H1 (cell line): Measurements from ENCODE around the gene PPP1R12C. TPM values are rescaled to one million over a fixed set of nuclear protein-coding genes. Genes with fewer than 3 reads are reported as not detected.
A peak's percentile ranks its signal among the peaks of the same experiment; 100 is the strongest.

Source experiments
- NRF1 ChIP-seq: IDR thresholded peaks from 2 replicates; pipeline ENCODE4 v1.6.1; 2011; ENCODE audit warnings: mild to moderate bottlenecking, low read depth, low read length, improper control_type of control experiment
- RAD21 ChIP-seq, 2 experiments: IDR thresholded peaks in 1 of 2; conservative IDR thresholded peaks in 1 of 2; 2 replicates each; pipeline ENCODE4 v1.6.1; 2011; ENCODE audit warnings: low read depth in 2 of 2, low read length in 2 of 2, improper control_type of control experiment in 1 of 2, inconsistent platforms in 1 of 2, mild to moderate bottlenecking in 1 of 2, moderate library complexity in 1 of 2
- polyA plus RNA-seq, 7 experiments: library from polyadenylated mRNA; depleted of rRNA in 3 of 7; stranded (reverse) in 5 of 7; unstranded in 2 of 7; fragments of >200 nt in 5 of 7; fragments of 200-250 nt in 2 of 7; gene quantifications; 1 replicate in 5 of 7; 2 replicates in 1 of 7; 4 replicates in 1 of 7; pipeline versions ENCODE4 v1.2.1 to v1.2.3, GENCODE V29; 2011 to 2013; ENCODE audit warnings: missing spikeins in 2 of 7, mixed read lengths in 2 of 7
- total RNA-seq: library from RNA; stranded (reverse); fragmentation: NEBNext Ultra II Directional; extraction: Animal tissue kit (Norgen Biotek cat#: 25700); gene quantifications from 2 replicates; pipeline ENCODE4 v1.2.1, GENCODE V29; 2021
- TF ChIP-seq, protein P1 (sequence below): IDR thresholded peaks from 2 replicates; pipeline ENCODE4 v1.6.1; 2012; ENCODE audit warnings: inconsistent platforms

PPP1R12C gene
- total and polyA plus RNA-seq, 2 of the 8 experiments (the other 6 are each of a cell fraction or from before 2014, with no cell fraction given) = 31.7 to 71.5 TPM

DNA sequence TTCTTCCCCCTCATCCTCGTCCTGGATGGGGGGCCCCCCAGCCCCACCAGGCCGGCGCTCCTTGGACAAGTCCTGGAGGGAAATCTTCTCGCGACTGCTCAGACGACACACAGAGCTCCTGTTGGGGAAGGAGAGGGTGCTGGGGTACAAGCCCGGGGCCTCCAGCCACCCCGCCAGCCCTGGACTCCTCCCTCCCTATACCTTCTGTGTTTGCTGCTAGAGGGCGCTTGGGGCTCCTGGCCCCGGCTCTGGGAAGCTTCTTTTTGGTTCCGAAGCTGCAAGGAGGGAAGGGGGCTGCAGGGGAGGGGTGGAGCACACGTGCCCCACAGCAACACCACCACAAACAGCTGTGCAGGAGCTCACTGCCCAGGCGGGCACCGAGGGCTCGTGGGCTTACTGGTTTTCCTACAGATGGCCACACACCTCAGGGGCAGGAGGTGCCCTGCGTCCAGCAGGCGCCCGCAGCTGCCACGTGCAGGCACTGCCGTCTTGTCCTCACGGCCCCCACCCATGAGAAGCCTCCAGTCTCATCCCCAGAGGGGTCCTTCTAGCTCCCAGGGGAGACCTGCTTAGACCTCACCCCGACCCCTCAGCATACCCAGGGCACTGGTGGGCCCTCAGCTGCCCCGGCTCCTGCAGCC is 21.3 kb downstream of the PPP1R12C start (continued):
- TF ChIP-seq, protein P1, sequence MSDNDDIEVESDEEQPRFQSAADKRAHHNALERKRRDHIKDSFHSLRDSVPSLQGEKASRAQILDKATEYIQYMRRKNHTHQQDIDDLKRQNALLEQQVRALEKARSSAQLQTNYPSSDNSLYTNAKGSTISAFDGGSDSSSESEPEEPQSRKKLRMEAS = peak; percentile 60
- TF ChIP-seq NRF1 (no peak), RAD21 (IDR thresholded peaks at IDR 0.05 in 1 of 2, conservative IDR thresholded peaks at IDR 0.05 in 1 of 2; ENCODE audit: low read depth in 2 of 2, low read length in 2 of 2) (peak; percentile 11 to 25; a peak in 1 of 4 replicates)
- TF ChIP-seq, all 59 proteins: peak for 4
